CD4-positive, alpha-beta memory T cell (primary cell): ENCODE data around the gene CIRBP. TPM values are rescaled to one million over a fixed set of nuclear protein-coding genes. Genes with fewer than 3 reads are reported as not detected.

Experiments used
- CTCF ChIA-PET: fragments of 350-600 bp; sonication (Branson Sonifier 250); formaldehyde crosslinking; loops from one replicate; lab custom pipeline; 2021; ENCODE audit warnings: inconsistent platforms; ENCODE audit not compliant: partially characterized antibody; lab: Charles Lee
- POLR2A ChIA-PET: fragments of 350-600 bp; sonication (Branson Sonifier 250); formaldehyde crosslinking; loops from one replicate; lab custom pipeline; 2021; ENCODE audit not compliant: partially characterized antibody; lab: Charles Lee
- DNase-seq, 5 donors: peaks; one replicate each; pipeline versions ENCODE4 v3.0.0 to v3.0.0-alpha.2; 2020 to 2022; ENCODE audit warnings: mixed read lengths in 1 of 5
- H3K27ac ChIP-seq: one replicate; pipeline ENCODE4 v1.7.0; 2013; ENCODE audit warnings: low read depth, low read length
- H3K27me3 ChIP-seq: 2 replicates; pipeline ENCODE4 v1.7.0; 2013; ENCODE audit warnings: mild to moderate bottlenecking, low read length, moderate library complexity; ENCODE audit not compliant: insufficient read depth
- H3K36me3 ChIP-seq: 2 replicates; pipeline ENCODE4 v1.7.0; 2013; ENCODE audit warnings: mild to moderate bottlenecking, low read length, moderate library complexity; ENCODE audit not compliant: insufficient read depth
- H3K4me1 ChIP-seq: 2 replicates; pipeline ENCODE4 v1.7.0; 2013; ENCODE audit warnings: mild to moderate bottlenecking, low read length, moderate library complexity; ENCODE audit not compliant: insufficient read depth
- H3K4me3 ChIP-seq, 2 donors: one replicate each; pipeline ENCODE4 v1.7.0; 2013; ENCODE audit warnings: low read length in 2 of 2, mild to moderate bottlenecking in 1 of 2
- H3K9me3 ChIP-seq, 2 donors: one replicate each; pipeline ENCODE4 v1.7.0; 2013; ENCODE audit warnings: low read length in 2 of 2, control low read depth in 1 of 2; ENCODE audit not compliant: control insufficient read depth in 1 of 2
- H3K27ac Mint-ChIP-seq, 7 donors: one replicate each; pipeline ENCODE4 v1.8.0; 2020 to 2021; ENCODE audit warnings: mixed read lengths in 7 of 7, mild to moderate bottlenecking in 6 of 7, inconsistent platforms in 3 of 7, moderate library complexity in 3 of 7
- H3K27me3 Mint-ChIP-seq, 2 donors: one replicate each; pipeline ENCODE4 v1.8.0; 2020 to 2021; ENCODE audit warnings: mixed read lengths in 2 of 2
- H3K36me3 Mint-ChIP-seq, 2 donors: one replicate each; pipeline ENCODE4 v1.8.0; 2020 to 2021; ENCODE audit warnings: mixed read lengths in 2 of 2, inconsistent platforms in 1 of 2, mild to moderate bottlenecking in 1 of 2
- H3K4me1 Mint-ChIP-seq, 4 donors: one replicate each; pipeline ENCODE4 v1.8.0; 2020 to 2021; ENCODE audit warnings: mixed read lengths in 4 of 4, mild to moderate bottlenecking in 1 of 4
- H3K4me3 Mint-ChIP-seq, 8 donors: one replicate each; pipeline ENCODE4 v1.8.0; 2020 to 2021; ENCODE audit warnings: mixed read lengths in 8 of 8, mild to moderate bottlenecking in 7 of 8, moderate library complexity in 6 of 8, inconsistent platforms in 3 of 8
- H3K9me3 Mint-ChIP-seq, 8 donors: one replicate each; pipeline ENCODE4 v1.8.0; 2020 to 2021; ENCODE audit warnings: mixed read lengths in 8 of 8, mild to moderate bottlenecking in 5 of 8, inconsistent platforms in 3 of 8, moderate library complexity in 1 of 8
- intact Hi-C: fragments of 100-400 bp; cut with micrococcal nuclease; formaldehyde crosslinking; loops from one replicate; pipeline ENCODE4 v1.15.1; 2023
- polyA plus RNA-seq, 2 donors: library from polyadenylated mRNA; unstranded; fragments of 300-500 nt; fragmentation: Illumina TruSeq; gene quantifications; one replicate each; pipeline ENCODE4 v1.2.3, GENCODE V29; 2021
- total RNA-seq, 2 experiments: library from RNA; stranded (reverse); gene quantifications; one replicate each; pipeline ENCODE4 v1.2.3, GENCODE V29; 2021

The CIRBP gene
- total and polyA plus RNA-seq, 4 experiments from 2014 or later: 160 to 638 (median 416) TPM

DNA sequence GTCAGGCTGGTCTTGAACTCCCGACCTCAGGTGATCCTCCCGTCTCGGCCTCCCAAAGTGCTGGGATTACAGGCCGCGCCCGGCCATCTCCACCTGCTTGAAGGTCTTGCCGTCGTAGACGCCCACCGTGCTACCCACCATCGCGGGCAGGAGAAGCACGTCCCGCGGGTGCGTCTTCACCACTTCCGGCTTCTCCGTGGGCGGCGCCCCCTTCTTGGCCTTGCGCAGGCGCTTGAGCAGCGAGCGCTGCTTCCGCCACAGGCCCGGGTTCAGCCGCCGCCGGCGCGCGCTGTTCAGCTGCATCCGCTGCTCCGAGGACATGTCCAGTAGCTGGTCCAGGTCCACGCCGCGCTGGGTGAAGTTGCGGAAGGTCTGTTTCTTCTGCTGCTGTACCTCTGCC lies 38.2 kb downstream of the CIRBP start:
- CTCF ChIA-PET: no interaction called here
- H3K27me3 Mint-ChIP-seq: no peaks in the 10 kb centered on the region
- DNase-seq: no peak
- H3K27ac Mint-ChIP-seq: peak overlapping the region in 1 of 7 donors; percentile 4
- POLR2A ChIA-PET: no interaction called here
- intact Hi-C loops: no loop called here
- H3K27ac ChIP-seq: no peak overlapping the region
- H3K27me3 ChIP-seq: no peaks in the 10 kb centered on the region
- H3K36me3 ChIP-seq: no peaks in the 10 kb centered on the region
- no peaks in the 10 kb centered on the region for H3K4me1 Mint-ChIP-seq
- no peak overlapping the region for H3K4me3 Mint-ChIP-seq
- no peaks in the 10 kb centered on the region for H3K4me1 ChIP-seq
- no peaks in the 10 kb centered on the region for H3K9me3 ChIP-seq
- no peak overlapping the region for H3K4me3 ChIP-seq
- no peaks in the 10 kb centered on the region for H3K36me3 Mint-ChIP-seq
- H3K9me3 Mint-ChIP-seq: no peaks in the 10 kb centered on the region

- Mint-ChIP-seq H3K27me3 (no peaks in the 10 kb centered on the region), H3K9me3 (no peaks in the 10 kb centered on the region), H3K4me1 (no peaks in the 10 kb centered on the region), H3K36me3 (no peaks in the 10 kb centered on the region), H3K27ac (peak overlapping the region in 1 of 7 donors; percentile 4), H3K4me3 (no peak overlapping the region)
- H3K4me3 ChIP-seq: no peak overlapping the region
- ChIA-PET POLR2A (no interaction called here), CTCF (no interaction called here)
- intact Hi-C loops: no loop called here
- H3K36me3 ChIP-seq: no peaks in the 10 kb centered on the region
- H3K27ac ChIP-seq: no peak overlapping the region
- DNase-seq: no peak
- H3K27me3 ChIP-seq: no peaks in the 10 kb centered on the region
- H3K4me1 ChIP-seq: no peaks in the 10 kb centered on the region
- H3K9me3 ChIP-seq: no peaks in the 10 kb centered on the region
Measured at GRCh38 chr19:1307755-1308303, 38.7 kb downstream of the CIRBP start.

GRCh38 chr19:1308718-1309117 lies 39.6 kb downstream of the CIRBP start:
- no peaks in the 10 kb centered on the region for H3K4me1 ChIP-seq
- Mint-ChIP-seq H3K27me3 (no peaks in the 10 kb centered on the region), H3K4me1 (no peaks in the 10 kb centered on the region), H3K9me3 (no peaks in the 10 kb centered on the region), H3K4me3 (no peak overlapping the region), H3K27ac (no peak overlapping the region), H3K36me3 (no peaks in the 10 kb centered on the region)
- no peak overlapping the region for H3K27ac ChIP-seq
- no peak overlapping the region for H3K4me3 ChIP-seq
- no peak for DNase-seq
- H3K36me3 ChIP-seq: no peaks in the 10 kb centered on the region
- POLR2A ChIA-PET: no interaction called here
- no peaks in the 10 kb centered on the region for H3K9me3 ChIP-seq
- intact Hi-C loops: no loop called here
- H3K27me3 ChIP-seq: no peaks in the 10 kb centered on the region
- CTCF ChIA-PET: interaction anchor here (1.1 kb wide), 1 partner anchor 29 kb away, joined by 3 read pairs; no protein-coding TSS in a partner anchor

- no peak for DNase-seq
- Histone ChIP-seq H3K4me3 (no peak overlapping the region), H3K27ac (no peak overlapping the region), H3K36me3 (no peaks in the 10 kb centered on the region), H3K4me1 (no peaks in the 10 kb centered on the region), H3K27me3 (no peaks in the 10 kb centered on the region), H3K9me3 (no peaks in the 10 kb centered on the region)
- ChIA-PET CTCF (no interaction called here), POLR2A (no interaction called here)
- no peaks in the 10 kb centered on the region for H3K4me1 Mint-ChIP-seq
- H3K27me3 Mint-ChIP-seq: peaks cover 0 to 3% of the 10 kb centered on the region in 2 donors
- H3K36me3 Mint-ChIP-seq: no peaks in the 10 kb centered on the region
- no peak overlapping the region for H3K4me3 Mint-ChIP-seq
- intact Hi-C loops: no loop called here
- no peaks in the 10 kb centered on the region for H3K9me3 Mint-ChIP-seq
- no peak overlapping the region for H3K27ac Mint-ChIP-seq
Measured at GRCh38 chr19:1309977-1310852, 41.1 kb downstream of the CIRBP start.

DNA sequence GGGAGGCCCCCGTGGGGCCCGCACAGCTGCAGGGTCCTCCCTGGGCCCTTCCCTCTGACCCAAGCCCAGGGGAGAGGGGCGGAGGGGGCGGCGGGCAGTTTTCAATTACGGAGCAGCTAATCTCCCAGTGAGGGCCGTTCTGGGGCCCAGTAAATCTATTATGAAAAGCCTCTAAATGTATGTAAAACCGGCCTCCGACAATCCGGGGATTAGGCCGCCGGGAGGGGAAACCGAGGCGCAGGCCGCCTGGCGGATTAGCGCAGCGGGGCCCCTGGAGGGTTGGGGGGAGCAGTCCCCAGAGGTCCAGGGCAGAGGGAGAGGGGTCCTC lies 41.7 kb downstream of the CIRBP start:
- Histone ChIP-seq H3K36me3 (no peaks in the 10 kb centered on the region), H3K4me1 (no peaks in the 10 kb centered on the region), H3K4me3 (no peak overlapping the region), H3K27ac (no peak overlapping the region), H3K27me3 (no peaks in the 10 kb centered on the region), H3K9me3 (no peaks in the 10 kb centered on the region)
- CTCF ChIA-PET: no interaction called here
- H3K27me3 Mint-ChIP-seq: peaks cover 0 to 5% of the 10 kb centered on the region in 2 donors
- no peak for DNase-seq
- H3K4me1 Mint-ChIP-seq: no peaks in the 10 kb centered on the region
- no peak overlapping the region for H3K27ac Mint-ChIP-seq
- H3K36me3 Mint-ChIP-seq: no peaks in the 10 kb centered on the region
- H3K9me3 Mint-ChIP-seq: no peaks in the 10 kb centered on the region
- POLR2A ChIA-PET: no interaction called here
- intact Hi-C loops: no loop called here
- H3K4me3 Mint-ChIP-seq: no peak overlapping the region

DNA sequence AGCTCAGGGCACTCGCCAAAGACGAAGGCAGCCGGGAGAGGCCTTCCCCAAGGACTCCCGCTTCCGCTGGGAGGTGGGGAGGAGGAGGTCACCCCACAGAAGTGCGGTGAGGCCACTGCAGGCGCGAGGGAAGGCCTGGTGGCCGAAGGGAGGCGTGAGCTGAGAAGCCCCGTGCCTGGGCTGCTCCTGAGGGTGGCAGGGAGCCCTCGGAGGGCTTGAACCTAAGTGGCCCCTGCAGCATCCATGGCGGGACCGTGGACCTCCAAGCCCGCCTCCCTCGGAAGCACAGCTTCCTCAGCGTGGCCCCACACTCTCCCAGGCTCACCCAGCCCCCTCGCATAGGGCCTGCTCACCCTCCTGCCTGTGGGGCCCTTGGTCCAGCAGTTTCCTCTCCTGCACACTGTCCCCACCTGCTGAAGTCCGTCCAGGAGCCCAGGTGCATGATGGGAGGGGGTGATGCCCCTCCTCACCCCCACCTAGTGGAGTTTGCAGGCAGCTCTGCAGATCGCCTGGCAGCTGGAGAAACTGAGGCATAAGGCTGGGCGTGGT lies 42.5 kb downstream of the CIRBP start:
- Mint-ChIP-seq H3K9me3 (no peaks in the 10 kb centered on the region), H3K4me1 (no peaks in the 10 kb centered on the region), H3K27me3 (peaks cover 0 to 5% of the 10 kb centered on the region in 2 donors), H3K27ac (no peak overlapping the region), H3K36me3 (no peaks in the 10 kb centered on the region), H3K4me3 (no peak overlapping the region)
- no peak overlapping the region for H3K27ac ChIP-seq
- no peak overlapping the region for H3K4me3 ChIP-seq
- intact Hi-C loops: no loop called here
- no peaks in the 10 kb centered on the region for H3K9me3 ChIP-seq
- no peaks in the 10 kb centered on the region for H3K36me3 ChIP-seq
- ChIA-PET CTCF (no interaction called here), POLR2A (no interaction called here)
- no peaks in the 10 kb centered on the region for H3K4me1 ChIP-seq
- no peak for DNase-seq
- no peaks in the 10 kb centered on the region for H3K27me3 ChIP-seq

GRCh38 chr19:1312767-1313694 lies 43.9 kb downstream of the CIRBP start:
- no peaks in the 10 kb centered on the region for H3K9me3 Mint-ChIP-seq
- CTCF ChIA-PET: no interaction called here

More at GRCh38 chr19:1312767-1313694, 43.9 kb downstream of the CIRBP start:
- DNase-seq: no peak
- no peaks in the 10 kb centered on the region for H3K27me3 ChIP-seq
- no peak overlapping the region for H3K4me3 Mint-ChIP-seq
- no peak overlapping the region for H3K27ac Mint-ChIP-seq
- H3K9me3 ChIP-seq: no peaks in the 10 kb centered on the region
- intact Hi-C loops: no loop called here
- H3K36me3 ChIP-seq: no peaks in the 10 kb centered on the region
- H3K27me3 Mint-ChIP-seq: peaks cover 8 to 13% of the 10 kb centered on the region in 2 donors
- H3K4me3 ChIP-seq: no peak overlapping the region
- POLR2A ChIA-PET: no interaction called here
- no peaks in the 10 kb centered on the region for H3K4me1 Mint-ChIP-seq
- H3K4me1 ChIP-seq: no peaks in the 10 kb centered on the region
- H3K27ac ChIP-seq: no peak overlapping the region
- H3K36me3 Mint-ChIP-seq: no peaks in the 10 kb centered on the region
